Karpas-422 (cell line): ENCODE data around the gene HS3ST4. TPM values are rescaled to one million over a fixed set of nuclear protein-coding genes. Genes with fewer than 3 reads are reported as not detected.
A peak's percentile ranks its signal among the peaks of the same experiment; 100 is the strongest.
"Not testable (repeated sequence)": the region's sequence is repeated elsewhere in the genome, so short reads cannot be mapped to it uniquely, and the experiment has no call there.

Source experiments
- DNase-seq: peaks from one replicate; pipeline ENCODE4 v3.0.0-alpha.2; 2015
- H2AFZ ChIP-seq: fragments of 200-600 bp; sonication (generic); 2 replicates; pipeline ENCODE4 v1.6.1; 2014; ENCODE audit warnings: antibody characterized with exemption, low read length, mixed read lengths
- H3K27ac ChIP-seq: fragments of 200-600 bp; sonication (generic); 2 replicates; pipeline ENCODE4 v1.5.1; 2014; ENCODE audit warnings: mild to moderate bottlenecking, low read length, moderate library complexity
- H3K27me3 ChIP-seq: fragments of 200-600 bp; sonication (generic); 2 replicates; pipeline ENCODE4 v1.6.1; 2014; ENCODE audit warnings: low read length, mixed read lengths
- H3K36me3 ChIP-seq: fragments of 200-600 bp; sonication (generic); 2 replicates; pipeline ENCODE4 v1.6.1; 2014; ENCODE audit warnings: low read length, mixed read lengths; ENCODE audit not compliant: insufficient read depth
- H3K4me1 ChIP-seq: fragments of 200-600 bp; sonication (generic); 2 replicates; pipeline ENCODE4 v1.6.1; 2014; ENCODE audit warnings: mild to moderate bottlenecking, low read length, mixed read lengths
- H3K4me2 ChIP-seq: fragments of 200-600 bp; sonication (generic); 2 replicates; pipeline ENCODE4 v1.6.1; 2014; ENCODE audit warnings: low read length, low read depth, mild to moderate bottlenecking; ENCODE audit not compliant: poor library complexity, severe bottlenecking
- H3K4me3 ChIP-seq: fragments of 200-600 bp; sonication (generic); 2 replicates; pipeline ENCODE4 v1.5.1; 2014; ENCODE audit warnings: mild to moderate bottlenecking, antibody characterized with exemption, low read length, mixed read lengths
- H3K79me2 ChIP-seq: fragments of 200-600 bp; sonication (generic); 2 replicates; pipeline ENCODE4 v1.6.1; 2014; ENCODE audit warnings: mild to moderate bottlenecking, low read length, mixed read lengths
- H3K9ac ChIP-seq: fragments of 200-600 bp; sonication (generic); 2 replicates; pipeline ENCODE4 v1.6.0; 2014; ENCODE audit warnings: low read length
- H3K9me2 ChIP-seq: fragments of 200-600 bp; sonication (generic), shearing (Covaris generic); replicated peaks from 2 replicates; pipeline ENCODE4 v1.6.0; 2014; ENCODE audit warnings: mild to moderate bottlenecking, low read length, moderate library complexity; ENCODE audit not compliant: insufficient read depth
- H3K9me3 ChIP-seq: fragments of 300-700, 200-600 bp; sonication (generic); 2 replicates; pipeline ENCODE4 v1.6.1; 2014; ENCODE audit warnings: low read length, mixed read lengths
- H4K20me1 ChIP-seq: fragments of 200-600 bp; sonication (generic); 2 replicates; pipeline ENCODE4 v1.6.1; 2014; ENCODE audit warnings: mild to moderate bottlenecking, antibody characterized with exemption, low read length, low read depth; ENCODE audit not compliant: insufficient read depth
- total RNA-seq: library from RNA; depleted of rRNA; stranded (reverse); fragments of >200 nt; shearing (Covaris generic); gene quantifications from 2 replicates; pipeline ENCODE4 v1.2.3, GENCODE V29; 2014; ENCODE audit warnings: low replicate concordance

HS3ST4 gene
- total RNA-seq, 1 experiment from 2014 or later: not detected

DNA sequence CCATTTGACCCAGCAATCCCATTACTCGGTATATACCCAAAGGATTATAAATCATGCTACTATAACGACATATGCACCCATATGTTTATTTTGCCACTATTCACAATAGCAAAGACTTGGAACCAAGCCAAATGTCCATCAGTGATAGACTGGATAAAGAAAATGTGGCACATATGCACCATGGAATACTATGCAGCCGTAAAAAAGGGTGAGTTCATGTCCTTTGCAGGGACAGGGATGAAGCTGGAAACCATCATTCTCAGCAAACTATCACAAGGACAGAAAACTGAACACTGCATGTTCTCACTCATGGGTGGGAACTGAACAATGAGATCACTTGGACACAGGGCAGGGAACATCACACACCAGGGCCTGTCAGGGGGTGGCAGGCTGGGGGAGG is 406.4 kb downstream of the HS3ST4 start:
- H4K20me1 ChIP-seq, H3K27me3 ChIP-seq, H3K4me2 ChIP-seq, H3K36me3 ChIP-seq, H3K4me3 ChIP-seq, DNase-seq, H3K9me2 ChIP-seq, H2AFZ ChIP-seq, H3K79me2 ChIP-seq, H3K27ac ChIP-seq, H3K4me1 ChIP-seq, H3K9ac ChIP-seq, H3K9me3 ChIP-seq: not testable (repeated sequence)

DNA sequence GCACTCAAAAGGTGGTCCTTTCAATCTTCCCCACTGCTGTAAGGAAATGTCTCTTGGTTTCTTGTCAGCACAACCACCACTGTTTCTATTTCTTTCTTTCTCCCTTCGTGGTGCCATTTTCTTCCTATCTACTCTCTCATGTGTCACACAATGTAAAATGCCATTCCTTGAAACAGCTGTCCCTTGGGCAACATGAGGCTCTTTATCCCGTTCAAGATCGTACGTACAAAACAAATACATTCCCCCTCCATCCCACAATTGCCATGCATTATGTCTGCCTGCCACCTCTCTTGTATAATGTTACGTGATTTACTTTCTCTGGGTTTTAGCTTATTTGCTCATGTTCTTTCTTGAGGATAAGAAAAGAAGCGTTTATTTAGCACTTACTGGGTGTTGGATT is 410.6 kb downstream of the HS3ST4 start:
- H3K4me1 ChIP-seq: no peaks in the 10 kb centered on the region
- H3K27me3 ChIP-seq: no peaks in the 10 kb centered on the region
- DNase-seq: no peak
- H3K4me2 ChIP-seq: no peak overlapping the region
- no peaks in the 10 kb centered on the region for H3K9me2 ChIP-seq
- H3K4me3 ChIP-seq: no peak overlapping the region
- no peak overlapping the region for H2AFZ ChIP-seq
- no peaks in the 10 kb centered on the region for H3K36me3 ChIP-seq
- no peaks in the 10 kb centered on the region for H3K9me3 ChIP-seq
- no peak overlapping the region for H3K27ac ChIP-seq
- H3K79me2 ChIP-seq: no peaks in the 10 kb centered on the region
- H3K9ac ChIP-seq: no peak overlapping the region
- H4K20me1 ChIP-seq: no peaks in the 10 kb centered on the region

DNA sequence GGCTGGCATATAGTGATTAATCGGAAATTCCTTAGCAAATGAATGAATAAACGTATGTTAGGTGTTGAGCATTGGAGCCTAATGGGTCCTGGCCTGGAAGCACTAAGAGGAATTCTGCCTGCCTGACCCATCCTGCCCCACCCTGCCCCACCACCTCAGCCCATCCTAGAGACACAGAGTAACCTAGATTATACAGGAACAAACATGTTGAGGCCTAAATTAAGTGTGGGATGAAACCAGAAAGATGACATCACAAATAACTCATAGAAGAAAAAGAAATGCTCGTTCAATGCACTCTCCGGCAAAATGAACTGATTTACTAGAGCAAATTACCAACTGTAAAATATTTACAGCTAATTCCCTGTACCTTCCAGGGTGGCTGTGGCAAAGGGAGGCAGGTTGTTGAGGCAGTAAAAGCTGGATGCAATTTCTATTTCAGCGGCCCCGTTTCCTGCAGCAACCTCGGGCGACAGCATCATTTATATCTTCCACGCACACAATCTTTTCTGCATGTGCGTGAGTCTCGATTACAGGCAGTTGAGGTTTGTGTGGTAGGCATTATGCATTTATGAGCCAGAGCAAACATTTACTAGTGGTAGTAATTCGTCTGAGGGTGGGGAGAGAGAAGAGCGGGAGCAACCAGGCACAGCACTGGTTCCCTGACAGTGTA is 417.2 kb downstream of the HS3ST4 start:
- DNase-seq: no peak
- no peaks in the 10 kb centered on the region for H3K9me2 ChIP-seq
- H3K27ac ChIP-seq: no peak overlapping the region
- H2AFZ ChIP-seq: no peak overlapping the region
- H3K27me3 ChIP-seq: no peaks in the 10 kb centered on the region
- H3K9me3 ChIP-seq: no peaks in the 10 kb centered on the region
- no peaks in the 10 kb centered on the region for H4K20me1 ChIP-seq
- no peak overlapping the region for H3K4me3 ChIP-seq
- H3K36me3 ChIP-seq: no peaks in the 10 kb centered on the region
- H3K79me2 ChIP-seq: no peaks in the 10 kb centered on the region
- no peak overlapping the region for H3K9ac ChIP-seq
- no peaks in the 10 kb centered on the region; the same call in 1 of the 2 replicates for H3K4me1 ChIP-seq
- no peak overlapping the region for H3K4me2 ChIP-seq

DNA sequence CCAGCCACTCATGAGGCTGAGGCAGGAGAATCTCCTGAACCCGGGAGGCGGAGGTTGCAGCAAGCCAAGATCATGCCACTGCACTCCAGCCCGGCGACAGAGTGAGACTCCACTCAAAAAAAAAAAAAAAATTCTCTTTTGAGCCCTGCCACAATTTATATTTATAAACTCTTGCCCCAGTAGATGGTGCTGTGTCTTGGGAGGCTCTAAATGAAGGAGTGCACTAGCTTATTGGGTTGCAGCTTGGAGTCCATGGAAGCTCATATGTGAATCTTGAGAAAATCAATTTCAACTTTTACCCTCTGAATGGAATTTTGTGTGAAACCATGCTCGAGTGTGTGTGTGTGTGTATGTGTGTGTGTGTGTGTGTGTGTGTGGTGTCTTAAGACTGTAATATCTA is 420.1 kb downstream of the HS3ST4 start:
- Histone ChIP-seq H4K20me1 (no peaks in the 10 kb centered on the region), H3K9me2 (no peaks in the 10 kb centered on the region), H3K27ac (no peak overlapping the region), H3K9ac (no peak overlapping the region), H3K9me3 (no peaks in the 10 kb centered on the region), H3K4me3 (no peak overlapping the region), H3K27me3 (no peaks in the 10 kb centered on the region), H3K4me2 (no peak overlapping the region), H3K79me2 (no peaks in the 10 kb centered on the region), H3K36me3 (no peaks in the 10 kb centered on the region), H3K4me1 (no peaks in the 10 kb centered on the region; the same call in 1 of the 2 replicates), H2AFZ (no peak overlapping the region)
- DNase-seq: peak; percentile 43

DNA sequence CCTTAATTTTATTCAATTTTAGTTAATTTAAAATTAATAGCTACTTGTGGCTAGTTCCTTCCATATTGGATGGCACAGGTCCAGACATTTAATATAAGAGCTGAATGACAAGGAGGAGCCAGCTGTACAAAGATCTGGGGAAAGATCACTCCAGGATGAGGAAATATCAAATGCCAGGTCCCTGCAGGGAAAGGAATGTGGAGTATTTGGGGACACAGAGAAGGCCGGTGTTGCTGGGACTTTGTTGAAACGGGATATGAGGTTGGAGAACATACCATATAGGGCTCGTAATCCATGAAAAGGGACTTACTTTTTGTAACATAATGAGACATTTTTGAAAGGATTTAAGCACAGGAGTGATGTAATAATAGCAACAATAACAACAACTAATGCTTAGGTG is 426.8 kb downstream of the HS3ST4 start:
- H3K27me3 ChIP-seq: no peaks in the 10 kb centered on the region
- H3K9me3 ChIP-seq: no peaks in the 10 kb centered on the region
- no peaks in the 10 kb centered on the region for H3K79me2 ChIP-seq
- no peaks in the 10 kb centered on the region for H4K20me1 ChIP-seq
- no peak overlapping the region for H3K4me2 ChIP-seq
- H3K9me2 ChIP-seq: no peaks in the 10 kb centered on the region
- H2AFZ ChIP-seq: no peak overlapping the region
- no peaks in the 10 kb centered on the region for H3K4me1 ChIP-seq
- H3K4me3 ChIP-seq: no peak overlapping the region
- no peak overlapping the region for H3K27ac ChIP-seq
- no peaks in the 10 kb centered on the region for H3K36me3 ChIP-seq
- no peak overlapping the region for H3K9ac ChIP-seq
- DNase-seq: no peak

DNA sequence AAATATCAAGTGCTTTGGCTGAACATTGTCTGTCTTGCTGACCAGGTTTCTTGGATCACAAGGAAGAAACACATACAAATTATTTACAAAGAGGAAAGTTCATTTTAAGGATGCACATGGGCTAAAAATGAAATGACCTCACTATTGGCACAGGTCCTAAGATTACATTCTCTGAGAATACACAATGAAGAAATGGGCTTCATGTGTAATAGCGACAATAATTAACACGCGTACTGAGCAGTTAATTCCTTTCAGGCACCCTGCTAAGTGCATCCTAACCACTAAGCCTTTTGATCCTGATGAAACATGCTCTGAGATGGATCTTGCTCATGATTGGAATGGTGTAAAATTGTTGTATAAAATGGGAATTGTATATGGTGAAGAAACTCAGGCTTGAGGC is 429.0 kb downstream of the HS3ST4 start:
- Histone ChIP-seq H3K4me2 (no peak overlapping the region), H2AFZ (no peak overlapping the region), H3K9me3 (no peaks in the 10 kb centered on the region), H4K20me1 (no peaks in the 10 kb centered on the region), H3K9ac (no peak overlapping the region), H3K79me2 (no peaks in the 10 kb centered on the region), H3K9me2 (no peaks in the 10 kb centered on the region), H3K27ac (no peak overlapping the region), H3K27me3 (no peaks in the 10 kb centered on the region), H3K4me1 (no peaks in the 10 kb centered on the region), H3K36me3 (no peaks in the 10 kb centered on the region), H3K4me3 (no peak overlapping the region)
- DNase-seq: no peak

DNA sequence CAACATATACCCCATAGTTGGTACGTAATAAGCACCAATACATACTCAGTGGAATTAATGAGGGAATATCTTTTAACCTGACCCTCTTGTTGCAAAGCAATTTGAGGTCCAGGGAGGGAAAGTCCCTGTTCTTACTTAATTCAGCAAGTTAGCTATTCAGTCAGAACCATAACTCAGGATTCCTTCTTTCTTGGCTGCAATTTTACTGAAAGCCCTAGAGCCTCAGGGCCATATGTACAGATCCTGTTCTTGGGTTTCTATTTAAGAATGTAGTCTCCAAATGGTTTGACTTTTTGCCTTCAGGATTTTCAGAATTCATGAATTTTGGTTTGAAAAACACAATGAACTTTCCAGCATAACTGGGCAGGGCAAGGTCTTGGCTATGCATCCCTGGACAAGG is 436.5 kb downstream of the HS3ST4 start:
- Histone ChIP-seq H3K9me2 (no peaks in the 10 kb centered on the region), H3K4me1 (no peaks in the 10 kb centered on the region), H3K4me3 (no peak overlapping the region), H3K9ac (no peak overlapping the region), H3K27me3 (no peaks in the 10 kb centered on the region), H3K27ac (no peak overlapping the region), H4K20me1 (no peaks in the 10 kb centered on the region), H2AFZ (no peak overlapping the region), H3K36me3 (no peaks in the 10 kb centered on the region), H3K79me2 (no peaks in the 10 kb centered on the region), H3K9me3 (no peaks in the 10 kb centered on the region), H3K4me2 (no peak overlapping the region)
- DNase-seq: no peak

DNA sequence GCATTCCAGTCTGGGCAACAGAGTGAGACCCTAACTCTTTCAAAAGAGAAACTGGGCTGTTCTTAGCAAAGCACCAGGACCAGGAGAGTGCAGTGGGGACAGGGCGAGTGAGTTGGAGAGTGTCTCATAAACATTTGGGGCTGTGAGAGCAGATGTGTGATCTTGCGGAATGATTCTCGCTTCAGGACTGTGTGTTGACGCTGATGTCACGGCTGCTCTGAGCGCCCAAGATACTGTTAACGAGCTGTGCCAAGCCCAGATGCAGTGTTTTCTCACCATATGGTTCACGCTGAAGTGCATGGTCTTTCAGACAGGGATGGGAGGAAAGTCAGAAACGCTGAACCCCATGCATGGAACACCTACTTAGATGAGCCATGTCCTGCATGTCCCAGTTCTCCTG is 438.2 kb downstream of the HS3ST4 start:
- H3K4me2 ChIP-seq: no peak overlapping the region
- no peaks in the 10 kb centered on the region for H3K9me3 ChIP-seq
- no peaks in the 10 kb centered on the region for H3K27me3 ChIP-seq
- no peaks in the 10 kb centered on the region for H4K20me1 ChIP-seq
- no peaks in the 10 kb centered on the region for H3K36me3 ChIP-seq
- no peaks in the 10 kb centered on the region for H3K9me2 ChIP-seq
- no peak overlapping the region for H3K4me3 ChIP-seq
- H2AFZ ChIP-seq: no peak overlapping the region
- no peaks in the 10 kb centered on the region for H3K79me2 ChIP-seq
- no peak for DNase-seq
- H3K27ac ChIP-seq: no peak overlapping the region
- H3K4me1 ChIP-seq: no peaks in the 10 kb centered on the region
- H3K9ac ChIP-seq: no peak overlapping the region
